SK-MEL-5 (cell line): ENCODE results near the gene TAOK2. TPM values are rescaled to one million over a fixed set of nuclear protein-coding genes. Genes with fewer than 3 reads are reported as not detected.
"Not testable (repeated sequence)": the region's sequence is repeated elsewhere in the genome, so short reads cannot be mapped to it uniquely, and the experiment has no call there.

ENCODE experiments used
- DNase-seq: peaks from one replicate; pipeline ENCODE4 v3.0.0-alpha.2; 2016; ENCODE audit warnings: low read depth, low spot score
- in situ Hi-C: cut with HindIII; loops from 2 replicates; pipeline ENCODE4 v1.10.0; 2016; ENCODE audit warnings: low sequenced_read_pairs, high pct_unique_total_duplicates, low pct_unique_long_range_greater_than_20kb
- total RNA-seq: library from RNA; depleted of rRNA; stranded (reverse); fragments of >200 nt; shearing (Covaris generic); gene quantifications from 2 replicates; pipeline ENCODE4 v1.2.3, GENCODE V29; 2014; rRNA removed

Gene TAOK2
- total RNA-seq, 1 experiment from 2014 or later, result 28.6 TPM

GRCh38 chr16:30027588-30028437 is 54.1 kb downstream of the TAOK2 start:
- DNase-seq, result no peak
- in situ Hi-C loops, result no loop called here

GRCh38 chr16:30028438-30029076 is 54.9 kb downstream of the TAOK2 start:
- in situ Hi-C loops, result no loop called here
- DNase-seq, result no peak

GRCh38 chr16:30030011-30030685 is 56.5 kb downstream of the TAOK2 start:
- no peak for DNase-seq
- in situ Hi-C loops, result no loop called here

GRCh38 chr16:30030841-30031413 is 57.3 kb downstream of the TAOK2 start, which contains the start of gene TLCD3B:
Gene TLCD3B (minus strand): TSS chr16:30031271. CDS start chr16:30030527, 744 bp downstream.
- DNase-seq, result no peak
- in situ Hi-C loops, result no loop called here

- in situ Hi-C loops, result no loop called here
- no peak for DNase-seq
Observed at GRCh38 chr16:30031477-30031918, 57.8 kb downstream of the TAOK2 start.

- DNase-seq, result peak; percentile 76
- in situ Hi-C loops, result no loop called here
Observed at GRCh38 chr16:30032083-30032819, 58.6 kb downstream of the TAOK2 start.

- in situ Hi-C loops, result no loop called here
Observed at GRCh38 chr16:30033270-30033669, 59.6 kb downstream of the TAOK2 start.

GRCh38 chr16:30040221-30040620 is 66.6 kb downstream of the TAOK2 start:
- no peak for DNase-seq
- in situ Hi-C loops, result no loop called here

More at GRCh38 chr16:30033270-30033669, 59.6 kb downstream of the TAOK2 start:
- DNase-seq, result no peak

- in situ Hi-C loops, DNase-seq: not testable (repeated sequence)
Observed at GRCh38 chr16:30040690-30041089, 67.0 kb downstream of the TAOK2 start.

GRCh38 chr16:30041841-30042240 is 68.2 kb downstream of the TAOK2 start:
- peak; percentile 42 for DNase-seq
- in situ Hi-C loops, result no loop called here

Other genes with a start within 250 kb of the TAOK2 start
- not detected in 2 replicates for gene C16orf54, start 227.9 kb upstream of the TAOK2 start, total RNA-seq
- not detected in 2 replicates for gene ZG16, start 195.6 kb upstream of the TAOK2 start, total RNA-seq
- 29.9 and 34.9 TPM in 2 replicates for gene KIF22, start 183.1 kb upstream of the TAOK2 start, total RNA-seq
- gene MAZ, start 167.3 kb upstream of the TAOK2 start, total RNA-seq, result 163 and 182 TPM in 2 replicates
- not detected in 2 replicates for gene PRRT2, start 161.7 kb upstream of the TAOK2 start, total RNA-seq
- gene PAGR1, start 157.7 kb upstream of the TAOK2 start, total RNA-seq, result 19.8 and 21.1 TPM in 2 replicates
- gene MVP, start 153.4 kb upstream of the TAOK2 start, total RNA-seq, result 35.7 and 41.9 TPM in 2 replicates
- gene CDIPT, start 110.6 kb upstream of the TAOK2 start, total RNA-seq, result 74.1 and 82.6 TPM in 2 replicates
- gene SEZ6L2, start 74.3 kb upstream of the TAOK2 start, total RNA-seq, result 8.7 and 10.3 TPM in 2 replicates
- gene ASPHD1, start 73.4 kb upstream of the TAOK2 start, total RNA-seq, result 3.4 and 3.7 TPM in 2 replicates
- 9.1 and 11.0 TPM in 2 replicates for gene KCTD13, start 47.6 kb upstream of the TAOK2 start, total RNA-seq
- gene TMEM219, start 11.8 kb upstream of the TAOK2 start, total RNA-seq, result 48.2 and 51.8 TPM in 2 replicates
- gene HIRIP3, start 21.7 kb downstream of the TAOK2 start, total RNA-seq, result 6.6 and 9.8 TPM in 2 replicates
- gene INO80E, start 22.4 kb downstream of the TAOK2 start, total RNA-seq, result 39.4 and 46.7 TPM in 2 replicates
- gene DOC2A, start 37.2 kb downstream of the TAOK2 start, total RNA-seq, result 1.5 and 2.1 TPM in 2 replicates
- gene C16orf92, start 49.3 kb downstream of the TAOK2 start, total RNA-seq, result not detected in 2 replicates
- not detected in 2 replicates for gene TLCD3B, start 57.4 kb downstream of the TAOK2 start, total RNA-seq
- gene ALDOA, start 91.9 kb downstream of the TAOK2 start, total RNA-seq, result 1,063 and 1,100 TPM in 2 replicates
- 70.7 and 79.1 TPM in 2 replicates for gene PPP4C, start 102.1 kb downstream of the TAOK2 start, total RNA-seq
- gene TBX6, start 118.1 kb downstream of the TAOK2 start, total RNA-seq, result 0.08 and 0.24 TPM in 2 replicates
- gene YPEL3, start 122.3 kb downstream of the TAOK2 start, total RNA-seq, result 1.7 and 1.9 TPM in 2 replicates
- gene GDPD3, start 139.7 kb downstream of the TAOK2 start, total RNA-seq, result 0.34 TPM in 1 of 2 replicates, not detected in the other
- 20.4 and 22.0 TPM in 2 replicates for gene MAPK3, start 149.4 kb downstream of the TAOK2 start, total RNA-seq
- gene CORO1A, start 209.7 kb downstream of the TAOK2 start, total RNA-seq, result 0.08 TPM in 1 of 2 replicates, not detected in the other
- 24.0 and 30.6 TPM in 2 replicates for gene BOLA2B, start 219.8 kb downstream of the TAOK2 start, total RNA-seq
- gene SLX1A, start 220.0 kb downstream of the TAOK2 start, total RNA-seq, result 23.9 and 27.8 TPM in 2 replicates
- gene SULT1A3, start 225.4 kb downstream of the TAOK2 start, total RNA-seq, result 1.4 and 3.6 TPM in 2 replicates